GM21515 (cell line): Measurements from ENCODE around the gene NKAIN2.
"Not testable (repeated sequence)": the region's sequence is repeated elsewhere in the genome, so short reads cannot be mapped to it uniquely, and the experiment has no call there.

Experiments used
- ATAC-seq: cut with Tn5 transposase; IDR thresholded peaks from one replicate; pipeline ENCODE4 v1.9.1; 2021; ENCODE audit not compliant: unreplicated experiment

Gene NKAIN2

GRCh38 chr6:124297507-124297906, 493.8 kb downstream of the NKAIN2 start:
- ATAC-seq, result no peak

- no peak for ATAC-seq
Observed at GRCh38 chr6:124298730-124299129, 495.1 kb downstream of the NKAIN2 start.

- ATAC-seq, result not testable (repeated sequence)
Observed at GRCh38 chr6:124300907-124301306, 497.2 kb downstream of the NKAIN2 start.

- ATAC-seq, result no peak
Observed at GRCh38 chr6:124303971-124304370, 500.3 kb downstream of the NKAIN2 start.

GRCh38 chr6:124310139-124310538, 506.5 kb downstream of the NKAIN2 start:
- ATAC-seq, result no peak

- ATAC-seq, result no peak
Observed at GRCh38 chr6:124319410-124319809, 515.7 kb downstream of the NKAIN2 start.

- no peak for ATAC-seq
Observed at GRCh38 chr6:124324237-124324636, 520.6 kb downstream of the NKAIN2 start.

- no peak for ATAC-seq
Observed at GRCh38 chr6:124330197-124330596, 526.5 kb downstream of the NKAIN2 start.

GRCh38 chr6:124334359-124334758, 530.7 kb downstream of the NKAIN2 start:
- ATAC-seq, result no peak

- no peak for ATAC-seq
Observed at GRCh38 chr6:124339610-124340334, 536.1 kb downstream of the NKAIN2 start.

GRCh38 chr6:124348339-124348738, 544.7 kb downstream of the NKAIN2 start:
- not testable (repeated sequence) for ATAC-seq

- no peak for ATAC-seq
Observed at GRCh38 chr6:124355146-124355545, 551.5 kb downstream of the NKAIN2 start.

GRCh38 chr6:124356276-124356810, 552.7 kb downstream of the NKAIN2 start:
- no peak for ATAC-seq

GRCh38 chr6:124356811-124357210, 553.1 kb downstream of the NKAIN2 start:
- ATAC-seq, result no peak

GRCh38 chr6:124368131-124368530, 564.5 kb downstream of the NKAIN2 start:
- ATAC-seq, result no peak

- ATAC-seq, result no peak
Observed at GRCh38 chr6:124371974-124372475, 568.4 kb downstream of the NKAIN2 start.

- ATAC-seq, result no peak
Observed at GRCh38 chr6:124373386-124373785, 569.7 kb downstream of the NKAIN2 start.

GRCh38 chr6:124389127-124389526, 585.5 kb downstream of the NKAIN2 start:
- no peak for ATAC-seq

- no peak for ATAC-seq
Observed at GRCh38 chr6:124393536-124393935, 589.9 kb downstream of the NKAIN2 start.

- no peak for ATAC-seq
Observed at GRCh38 chr6:124396361-124396760, 592.7 kb downstream of the NKAIN2 start.

- ATAC-seq, result no peak
Observed at GRCh38 chr6:124400261-124400999, 596.8 kb downstream of the NKAIN2 start.

- not testable (repeated sequence) for ATAC-seq
Observed at GRCh38 chr6:124410425-124410824, 606.8 kb downstream of the NKAIN2 start.
